NB4 (cell line): ENCODE measurements around the gene CD46.

ENCODE experiments used
- DNase-seq: peaks from one replicate; pipeline ENCODE4 v3.0.0; 2010; ENCODE audit warnings: low read depth
- H3K4me3 ChIP-seq: one replicate; pipeline ENCODE4 v1.5.1; 2011; ENCODE audit warnings: mild to moderate bottlenecking, low read depth, low read length, moderate library complexity
- CTCF ChIP-seq: IDR thresholded peaks from one replicate; pipeline ENCODE4 v1.5.1; 2012; ENCODE audit warnings: low read depth, low read length
- MAX ChIP-seq: IDR thresholded peaks from 2 replicates; pipeline ENCODE4 v1.6.1; 2011; ENCODE audit warnings: low read depth, low read length
- MYC ChIP-seq: IDR thresholded peaks from 2 replicates; pipeline ENCODE4 v1.6.1; 2011; ENCODE audit warnings: low read depth, low read length
- POLR2A ChIP-seq: IDR thresholded peaks from 2 replicates; pipeline ENCODE4 v1.6.1; 2011; ENCODE audit warnings: mild to moderate bottlenecking; ENCODE audit not compliant: insufficient read length; ENCODE audit errors: extremely low read depth

Gene CD46

GRCh38 chr1:207803678-207804077 is 51.8 kb downstream of the CD46 start:
- TF ChIP-seq POLR2A = no peak
- TF ChIP-seq MYC = no peak
- DNase-seq = no peak
- H3K4me3 ChIP-seq = no peak overlapping the region

- TF ChIP-seq MYC (no peak), CTCF (no peak), POLR2A (no peak), MAX (no peak)
- H3K4me3 ChIP-seq = no peak overlapping the region
- no peak for DNase-seq
These were observed 53.0 kb downstream of the CD46 start for GRCh38 chr1:207804721-207805468.

GRCh38 chr1:207805841-207806421 is 54.1 kb downstream of the CD46 start:
- TF ChIP-seq MAX (no peak), MYC (no peak), POLR2A (no peak), CTCF (no peak)
- H3K4me3 ChIP-seq = no peak overlapping the region
- DNase-seq = no peak

GRCh38 chr1:207806531-207807325 is 54.9 kb downstream of the CD46 start:
- no peak for DNase-seq

GRCh38 chr1:207807326-207807689 is 55.5 kb downstream of the CD46 start:
- TF ChIP-seq POLR2A (no peak), CTCF (no peak), MAX (no peak), MYC (no peak)
- no peak overlapping the region for H3K4me3 ChIP-seq
- DNase-seq = no peak

More at GRCh38 chr1:207806531-207807325, 54.9 kb downstream of the CD46 start:
- H3K4me3 ChIP-seq = no peak overlapping the region
- TF ChIP-seq POLR2A (no peak), MYC (no peak), CTCF (no peak), MAX (no peak)
